ENCODE measurements around the gene TGFB1I1.
"Not testable (repeated sequence)": the region's sequence is repeated elsewhere in the genome, so short reads cannot be mapped to it uniquely, and the experiment has no call there.

The TGFB1I1 gene

GRCh38 chr16:31517800-31518402, 45.9 kb downstream of the TGFB1I1 start:
- no peak for DNase-seq (ENCODE audit: low read depth)

GRCh38 chr16:31519759-31520431, 47.9 kb downstream of the TGFB1I1 start:
- DNase-seq (ENCODE audit: low read depth): no peak

GRCh38 chr16:31521368-31521767, 49.4 kb downstream of the TGFB1I1 start:
- DNase-seq (ENCODE audit: low read depth): no peak

GRCh38 chr16:31522071-31522470, 50.1 kb downstream of the TGFB1I1 start:
- no peak for DNase-seq (ENCODE audit: low read depth)

- DNase-seq (ENCODE audit: low read depth): not testable (repeated sequence)
Measured at GRCh38 chr16:31523768-31524167, 51.8 kb downstream of the TGFB1I1 start.

GRCh38 chr16:31525113-31525512, 53.2 kb downstream of the TGFB1I1 start:
- no peak for DNase-seq (ENCODE audit: low read depth)
